ENCODE data around the gene CENPB. TPM values are rescaled to one million over a fixed set of nuclear protein-coding genes. Genes with fewer than 3 reads are reported as not detected.

Gene CENPB
- total and polyA plus RNA-seq, 3 donors from 2014 or later, result 24.8 to 44.1 (median 32.2) TPM

DNA sequence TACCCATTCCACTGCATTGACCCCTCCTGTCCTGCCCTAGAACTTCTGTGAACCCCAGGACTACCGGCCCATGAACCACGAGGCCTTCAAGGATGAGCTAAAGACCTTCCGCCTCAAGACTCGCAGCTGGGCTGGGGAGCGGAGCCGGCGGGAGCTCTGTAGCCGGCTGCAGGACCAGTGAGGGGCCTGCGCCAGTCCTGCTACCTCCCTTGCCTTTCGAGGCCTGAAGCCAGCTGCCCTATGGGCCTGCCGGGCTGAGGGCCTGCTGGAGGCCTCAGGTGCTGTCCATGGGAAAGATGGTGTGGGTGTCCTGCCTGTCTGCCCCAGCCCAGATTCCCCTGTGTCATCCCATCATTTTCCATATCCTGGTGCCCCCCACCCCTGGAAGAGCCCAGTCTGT lies 18.2 kb upstream of the CENPB start:
- no peaks in the 10 kb centered on the region for H3K27me3 ChIP-seq
- no peaks in the 10 kb centered on the region for H3K36me3 ChIP-seq (ENCODE audit: low read depth, missing control alignments)
- no peak for TF ChIP-seq POLR2A (IDR thresholded peaks at IDR 0.05)
- TF ChIP-seq, protein P1, sequence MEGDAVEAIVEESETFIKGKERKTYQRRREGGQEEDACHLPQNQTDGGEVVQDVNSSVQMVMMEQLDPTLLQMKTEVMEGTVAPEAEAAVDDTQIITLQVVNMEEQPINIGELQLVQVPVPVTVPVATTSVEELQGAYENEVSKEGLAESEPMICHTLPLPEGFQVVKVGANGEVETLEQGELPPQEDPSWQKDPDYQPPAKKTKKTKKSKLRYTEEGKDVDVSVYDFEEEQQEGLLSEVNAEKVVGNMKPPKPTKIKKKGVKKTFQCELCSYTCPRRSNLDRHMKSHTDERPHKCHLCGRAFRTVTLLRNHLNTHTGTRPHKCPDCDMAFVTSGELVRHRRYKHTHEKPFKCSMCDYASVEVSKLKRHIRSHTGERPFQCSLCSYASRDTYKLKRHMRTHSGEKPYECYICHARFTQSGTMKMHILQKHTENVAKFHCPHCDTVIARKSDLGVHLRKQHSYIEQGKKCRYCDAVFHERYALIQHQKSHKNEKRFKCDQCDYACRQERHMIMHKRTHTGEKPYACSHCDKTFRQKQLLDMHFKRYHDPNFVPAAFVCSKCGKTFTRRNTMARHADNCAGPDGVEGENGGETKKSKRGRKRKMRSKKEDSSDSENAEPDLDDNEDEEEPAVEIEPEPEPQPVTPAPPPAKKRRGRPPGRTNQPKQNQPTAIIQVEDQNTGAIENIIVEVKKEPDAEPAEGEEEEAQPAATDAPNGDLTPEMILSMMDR (IDR thresholded peaks at IDR 0.05), result no peak
- DNase-seq, result no peak
- intact Hi-C loops (cut with DNase I; ENCODE audit: low total_unique reads), result no loop called here
- peaks cover 24% of the 10 kb centered on the region for H3K4me1 ChIP-seq
- 88% methylated on average over 11 of the region's 11 CpGs; no CpG with 5 or more reads in 1 of the 2 donors for WGBS, 2 donors
- no peaks in the 10 kb centered on the region for H3K9me3 ChIP-seq
- no peak overlapping the region for H3K27ac ChIP-seq
- no peak overlapping the region for H3K4me3 ChIP-seq

DNA sequence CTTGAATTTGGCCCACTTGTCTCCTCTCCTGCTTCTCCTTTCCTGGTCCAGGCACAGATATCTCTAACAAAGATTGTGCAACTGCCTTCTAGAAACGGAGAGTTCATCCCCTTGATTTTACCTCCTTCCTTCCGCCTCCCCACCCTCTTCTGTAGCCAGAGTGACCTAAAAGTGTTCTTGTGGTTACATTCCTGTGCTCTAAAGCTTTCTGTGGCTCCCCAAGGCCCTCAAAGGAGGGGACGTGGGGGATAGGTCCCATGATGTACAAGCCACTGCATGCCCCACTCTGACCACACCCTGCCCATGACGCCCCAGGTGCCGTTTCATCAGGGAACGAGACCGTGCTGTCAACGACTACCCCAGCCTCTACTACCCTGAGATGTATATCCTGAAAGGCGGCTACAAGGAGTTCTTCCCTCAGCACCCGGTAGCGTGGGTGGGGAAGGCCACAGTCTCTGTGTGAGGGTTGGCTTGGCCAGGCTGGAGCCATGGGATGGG lies 17.8 kb upstream of the CENPB start:
- no peaks in the 10 kb centered on the region for H3K9me3 ChIP-seq
- H3K4me3 ChIP-seq, result no peak overlapping the region
- WGBS, 2 donors, result 87 to 92% methylated on average over 9 to 11 of the region's 11 CpGs
- DNase-seq, result no peak
- intact Hi-C loops (cut with DNase I; ENCODE audit: low total_unique reads), result no loop called here
- no peaks in the 10 kb centered on the region for H3K27me3 ChIP-seq
- no peak for TF ChIP-seq POLR2A (IDR thresholded peaks at IDR 0.05)
- TF ChIP-seq, protein P1 (IDR thresholded peaks at IDR 0.05), result no peak
- H3K4me1 ChIP-seq, result peaks cover 24% of the 10 kb centered on the region
- H3K36me3 ChIP-seq (ENCODE audit: low read depth, missing control alignments), result no peaks in the 10 kb centered on the region
- H3K27ac ChIP-seq, result no peak overlapping the region

DNA sequence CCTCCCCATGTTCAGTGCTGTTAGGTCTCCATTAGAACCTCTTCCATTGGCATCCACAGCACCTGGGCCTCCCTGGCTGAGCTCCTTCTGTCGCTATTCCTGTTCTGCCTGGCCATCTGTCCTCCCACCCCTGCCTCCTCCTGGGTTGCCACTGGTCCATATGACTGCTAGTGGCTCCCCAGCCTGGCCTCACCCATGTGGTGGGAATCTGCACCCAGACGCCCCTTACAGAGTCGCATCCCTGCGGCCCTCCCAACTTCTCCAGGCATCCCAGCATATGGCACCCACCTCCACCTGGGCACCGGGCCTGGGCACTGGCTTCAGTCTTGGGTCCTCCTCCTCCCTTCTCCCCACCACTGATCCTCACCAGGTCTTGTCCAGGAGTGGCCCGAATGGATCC lies 17.3 kb upstream of the CENPB start:
- TF ChIP-seq, protein P1 (IDR thresholded peaks at IDR 0.05), result no peak
- TF ChIP-seq POLR2A (IDR thresholded peaks at IDR 0.05), result no peak
- intact Hi-C loops (cut with DNase I; ENCODE audit: low total_unique reads), result no loop called here
- no peak overlapping the region for H3K27ac ChIP-seq
- H3K4me3 ChIP-seq, result no peak overlapping the region
- H3K4me1 ChIP-seq, result peaks cover 24% of the 10 kb centered on the region
- WGBS, 2 donors, result 93 to 98% methylated on average over 6 of the region's 6 CpGs
- no peak for DNase-seq
- no peaks in the 10 kb centered on the region for H3K9me3 ChIP-seq
- no peaks in the 10 kb centered on the region for H3K27me3 ChIP-seq
- H3K36me3 ChIP-seq (ENCODE audit: low read depth, missing control alignments), result no peaks in the 10 kb centered on the region

DNA sequence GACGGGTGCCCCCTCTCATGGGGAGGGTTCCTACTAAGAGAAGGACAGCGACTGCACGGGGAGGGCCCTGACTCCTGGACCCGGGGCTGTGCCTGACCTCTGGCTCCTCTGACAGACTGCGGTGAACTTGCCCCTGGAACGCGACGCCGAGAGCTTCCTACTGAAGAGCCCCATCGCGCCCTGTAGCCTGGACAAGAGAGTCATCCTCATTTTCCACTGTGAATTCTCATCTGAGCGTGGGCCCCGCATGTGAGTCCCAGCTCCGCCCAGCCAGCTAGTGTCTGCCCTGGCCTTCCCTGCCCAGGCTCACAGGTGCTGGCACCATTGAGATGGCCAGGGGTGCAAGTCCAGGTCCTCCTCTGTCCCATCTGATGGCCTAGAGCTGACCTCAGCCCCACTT lies 16.7 kb upstream of the CENPB start:
- H3K4me1 ChIP-seq, result peaks cover 23% of the 10 kb centered on the region
- no peaks in the 10 kb centered on the region for H3K27me3 ChIP-seq
- no peaks in the 10 kb centered on the region for H3K36me3 ChIP-seq (ENCODE audit: low read depth, missing control alignments)
- intact Hi-C loops (cut with DNase I; ENCODE audit: low total_unique reads), result no loop called here
- no peaks in the 10 kb centered on the region for H3K9me3 ChIP-seq
- no peak for DNase-seq
- H3K4me3 ChIP-seq, result no peak overlapping the region
- no peak for TF ChIP-seq POLR2A (IDR thresholded peaks at IDR 0.05)
- TF ChIP-seq, protein P1 (IDR thresholded peaks at IDR 0.05), result no peak
- 89 to 93% methylated on average over 11 to 14 of the region's 14 CpGs for WGBS, 2 donors
- H3K27ac ChIP-seq, result no peak overlapping the region

DNA sequence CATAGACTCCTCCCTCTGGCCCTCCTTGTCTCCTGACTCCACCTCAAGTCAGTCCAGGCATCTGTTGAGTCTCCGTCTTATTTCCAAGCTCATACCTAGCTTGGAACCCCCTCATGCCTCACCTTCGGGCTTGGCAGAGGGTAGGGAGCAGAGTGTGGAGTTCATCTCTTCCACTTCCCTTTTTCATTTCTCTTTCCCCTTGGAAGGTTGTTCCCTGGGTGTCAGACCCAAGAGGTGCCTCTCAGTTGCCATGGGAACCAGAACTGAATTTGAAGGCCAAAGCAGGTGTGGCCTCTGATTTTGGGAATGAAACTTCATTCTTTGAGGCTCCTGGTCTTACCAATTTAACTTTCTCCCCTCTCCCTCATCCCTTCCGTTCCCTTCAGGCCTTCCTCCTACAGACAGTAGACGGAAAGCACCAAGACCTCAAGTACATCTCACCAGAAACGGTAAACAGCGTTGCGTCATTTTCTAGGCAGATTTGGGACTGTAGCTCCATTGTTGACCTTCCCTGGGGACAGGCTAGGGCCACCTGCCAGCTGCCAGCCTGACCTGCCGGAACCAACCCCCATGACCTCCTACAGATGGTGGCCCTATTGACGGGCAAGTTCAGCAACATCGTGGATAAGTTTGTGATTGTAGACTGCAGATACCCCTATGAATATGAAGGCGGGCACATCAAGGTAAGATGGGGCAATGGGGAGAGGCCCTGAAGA lies 16.1 kb upstream of the CENPB start:
- Histone ChIP-seq H3K27me3 (no peaks in the 10 kb centered on the region), H3K4me1 (peaks cover 17% of the 10 kb centered on the region), H3K9me3 (no peaks in the 10 kb centered on the region), H3K27ac (no peak overlapping the region), H3K36me3 (ENCODE audit: low read depth, missing control alignments) (no peaks in the 10 kb centered on the region), H3K4me3 (no peak overlapping the region)
- no peak for DNase-seq
- 95 to 96% methylated on average over 11 of the region's 11 CpGs for WGBS, 2 donors
- intact Hi-C loops (cut with DNase I; ENCODE audit: low total_unique reads), result no loop called here
- no peak for TF ChIP-seq POLR2A (IDR thresholded peaks at IDR 0.05)
- TF ChIP-seq, protein P1 (IDR thresholded peaks at IDR 0.05), result no peak

Data from testis (tissue), 3 donors.